ENCODE results near the gene B3GALT5. TPM values are rescaled to one million over a fixed set of nuclear protein-coding genes. Genes with fewer than 3 reads are reported as not detected.

Gene B3GALT5
- total RNA-seq, 1 donor from 2014 or later = 7.3 TPM

- Mint-ChIP-seq H3K27ac (ENCODE audit: unreplicated experiment) (no peak overlapping the region), H3K4me1 (ENCODE audit: unreplicated experiment) (peaks cover 17% of the 10 kb centered on the region), H3K36me3 (ENCODE audit: low read depth, unreplicated experiment) (peaks cover 33% of the 10 kb centered on the region), H3K27me3 (ENCODE audit: unreplicated experiment) (peaks cover 4% of the 10 kb centered on the region), H3K9me3 (ENCODE audit: unreplicated experiment) (no peaks in the 10 kb centered on the region), H3K4me3 (ENCODE audit: unreplicated experiment) (no peak overlapping the region)
- DNase-seq (ENCODE audit: low spot score) = no peak
- no peak for TF ChIP-seq CTCF (IDR thresholded peaks at IDR 0.05; ENCODE audit: unreplicated experiment)
Measured at GRCh38 chr21:39666681-39667315, 54.1 kb downstream of the B3GALT5 start.

GRCh38 chr21:39667353-39667891 is 54.7 kb downstream of the B3GALT5 start:
- H3K27ac Mint-ChIP-seq (ENCODE audit: unreplicated experiment) = no peak overlapping the region
- H3K4me3 Mint-ChIP-seq (ENCODE audit: unreplicated experiment) = no peak overlapping the region
- H3K9me3 Mint-ChIP-seq (ENCODE audit: unreplicated experiment) = no peaks in the 10 kb centered on the region
- peaks cover 33% of the 10 kb centered on the region for H3K36me3 Mint-ChIP-seq (ENCODE audit: low read depth, unreplicated experiment)
- no peak for DNase-seq (ENCODE audit: low spot score)
- TF ChIP-seq CTCF (IDR thresholded peaks at IDR 0.05; ENCODE audit: unreplicated experiment) = no peak
- peaks cover 17% of the 10 kb centered on the region for H3K4me1 Mint-ChIP-seq (ENCODE audit: unreplicated experiment)
- H3K27me3 Mint-ChIP-seq (ENCODE audit: unreplicated experiment) = peaks cover 4% of the 10 kb centered on the region

GRCh38 chr21:39668369-39668768 is 55.6 kb downstream of the B3GALT5 start:
- Mint-ChIP-seq H3K4me3 (ENCODE audit: unreplicated experiment) (no peak overlapping the region), H3K9me3 (ENCODE audit: unreplicated experiment) (no peaks in the 10 kb centered on the region), H3K36me3 (ENCODE audit: low read depth, unreplicated experiment) (peaks cover 33% of the 10 kb centered on the region), H3K27ac (ENCODE audit: unreplicated experiment) (no peak overlapping the region), H3K4me1 (ENCODE audit: unreplicated experiment) (peaks cover 14% of the 10 kb centered on the region), H3K27me3 (ENCODE audit: unreplicated experiment) (peaks cover 4% of the 10 kb centered on the region)
- no peak for DNase-seq (ENCODE audit: low spot score)
- no peak for TF ChIP-seq CTCF (IDR thresholded peaks at IDR 0.05; ENCODE audit: unreplicated experiment)

- H3K9me3 Mint-ChIP-seq (ENCODE audit: unreplicated experiment) = no peaks in the 10 kb centered on the region
- H3K4me1 Mint-ChIP-seq (ENCODE audit: unreplicated experiment) = peaks cover 8% of the 10 kb centered on the region
- DNase-seq (ENCODE audit: low spot score) = no peak
- no peak overlapping the region for H3K27ac Mint-ChIP-seq (ENCODE audit: unreplicated experiment)
- peaks cover 8% of the 10 kb centered on the region for H3K27me3 Mint-ChIP-seq (ENCODE audit: unreplicated experiment)
- peaks cover 26% of the 10 kb centered on the region for H3K36me3 Mint-ChIP-seq (ENCODE audit: low read depth, unreplicated experiment)
- TF ChIP-seq CTCF (IDR thresholded peaks at IDR 0.05; ENCODE audit: unreplicated experiment) = no peak
- H3K4me3 Mint-ChIP-seq (ENCODE audit: unreplicated experiment) = no peak overlapping the region
Measured at GRCh38 chr21:39669485-39669884, 56.7 kb downstream of the B3GALT5 start.

- Mint-ChIP-seq H3K27me3 (ENCODE audit: unreplicated experiment) (peaks cover 8% of the 10 kb centered on the region), H3K36me3 (ENCODE audit: low read depth, unreplicated experiment) (peaks cover 19% of the 10 kb centered on the region), H3K4me1 (ENCODE audit: unreplicated experiment) (peaks cover 1% of the 10 kb centered on the region), H3K4me3 (ENCODE audit: unreplicated experiment) (no peak overlapping the region), H3K9me3 (ENCODE audit: unreplicated experiment) (no peaks in the 10 kb centered on the region), H3K27ac (ENCODE audit: unreplicated experiment) (no peak overlapping the region)
- no peak for DNase-seq (ENCODE audit: low spot score)
- TF ChIP-seq CTCF (IDR thresholded peaks at IDR 0.05; ENCODE audit: unreplicated experiment) = no peak
Measured at GRCh38 chr21:39669976-39670661, 57.4 kb downstream of the B3GALT5 start.

All from endothelial cell (in vitro differentiated cells).